HG03378 (cell line): ENCODE results near the gene GALNT4.
A peak's percentile ranks its signal among the peaks of the same experiment; 100 is the strongest.

Source experiments
- ATAC-seq: cut with Tn5 transposase; IDR thresholded peaks from one replicate; pipeline ENCODE4 v1.9.1; 2021; ENCODE audit warnings: mild to moderate bottlenecking, moderate library complexity; ENCODE audit not compliant: unreplicated experiment

The GALNT4 gene

DNA sequence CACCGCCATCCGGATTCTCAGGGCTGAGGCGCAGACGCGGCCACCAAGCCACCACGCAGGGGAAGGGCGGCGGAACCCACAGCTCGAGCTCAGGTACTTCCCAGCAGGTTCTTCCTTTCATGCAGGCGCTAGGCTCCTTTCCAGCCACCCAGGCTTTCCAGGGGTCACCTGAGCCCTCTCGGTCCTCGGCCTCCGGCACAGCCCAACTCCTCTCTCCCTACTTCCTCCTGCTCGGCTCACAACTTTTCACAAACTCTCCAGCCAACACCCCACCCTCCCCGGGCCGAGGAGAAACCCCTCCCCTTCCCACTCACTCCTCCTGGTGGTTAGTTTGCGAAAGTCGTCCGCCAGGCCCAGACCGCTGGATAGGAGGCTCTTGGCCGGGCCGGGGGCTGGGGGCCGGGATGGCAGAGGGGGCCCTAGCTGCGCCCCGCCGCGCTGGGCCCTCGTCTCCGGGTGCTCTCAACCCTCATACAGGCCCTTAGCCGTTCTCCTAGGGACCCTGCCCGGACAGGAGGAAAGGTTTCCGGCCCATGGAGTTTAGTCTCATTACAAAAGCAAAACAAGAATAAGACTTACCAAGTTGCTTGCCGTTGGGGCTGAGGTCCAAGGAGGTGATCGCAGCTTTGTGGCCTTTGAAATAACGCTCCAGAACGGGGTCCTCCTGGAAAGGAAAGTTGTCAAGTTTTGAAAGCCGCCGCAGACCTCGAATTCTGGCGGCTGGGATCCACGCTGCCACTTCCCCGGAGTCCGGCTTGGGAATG, at the start of gene GALNT4:
GALNT4 (minus strand) TSS at position 256 of the 764 bp plus-strand sequence; CDS start at position 9, 247 bp downstream.
- peak; percentile 73 for ATAC-seq

DNA sequence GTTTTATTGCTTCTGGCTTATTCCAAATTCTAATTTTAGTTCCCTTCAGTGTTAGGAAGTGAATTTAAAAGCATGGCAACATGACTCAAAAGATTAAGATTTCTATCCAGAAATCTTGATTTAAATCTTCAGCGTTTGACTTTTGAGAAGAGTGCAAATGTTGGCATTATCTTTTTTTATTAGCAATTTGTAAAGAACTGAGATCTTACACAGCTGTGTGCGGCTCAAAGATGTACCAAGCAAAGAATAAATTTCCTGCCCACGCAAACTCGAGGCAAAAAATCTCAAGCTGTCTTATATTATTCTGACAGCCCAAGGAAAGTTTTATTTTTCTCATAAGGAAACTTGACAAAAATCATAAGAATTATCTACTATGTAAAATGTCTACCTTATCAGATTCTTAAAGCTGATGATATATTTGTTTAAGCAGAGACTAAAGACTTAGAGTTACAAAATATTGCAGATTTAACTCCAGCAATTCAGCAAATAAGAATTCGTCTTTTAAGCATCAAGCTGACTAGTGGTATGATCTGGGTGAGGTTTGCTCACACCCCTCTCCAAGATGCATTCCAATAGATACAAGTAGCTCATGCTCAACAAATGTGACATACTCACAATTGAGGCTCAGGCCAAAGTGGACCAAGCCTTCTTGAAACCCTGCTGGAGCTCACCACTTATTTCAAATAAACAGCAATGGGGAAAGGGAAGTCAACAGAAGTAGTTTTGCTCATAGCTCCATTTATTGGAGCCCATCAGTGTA, 48.6 kb upstream of the GALNT4 start:
- ATAC-seq = no peak

DNA sequence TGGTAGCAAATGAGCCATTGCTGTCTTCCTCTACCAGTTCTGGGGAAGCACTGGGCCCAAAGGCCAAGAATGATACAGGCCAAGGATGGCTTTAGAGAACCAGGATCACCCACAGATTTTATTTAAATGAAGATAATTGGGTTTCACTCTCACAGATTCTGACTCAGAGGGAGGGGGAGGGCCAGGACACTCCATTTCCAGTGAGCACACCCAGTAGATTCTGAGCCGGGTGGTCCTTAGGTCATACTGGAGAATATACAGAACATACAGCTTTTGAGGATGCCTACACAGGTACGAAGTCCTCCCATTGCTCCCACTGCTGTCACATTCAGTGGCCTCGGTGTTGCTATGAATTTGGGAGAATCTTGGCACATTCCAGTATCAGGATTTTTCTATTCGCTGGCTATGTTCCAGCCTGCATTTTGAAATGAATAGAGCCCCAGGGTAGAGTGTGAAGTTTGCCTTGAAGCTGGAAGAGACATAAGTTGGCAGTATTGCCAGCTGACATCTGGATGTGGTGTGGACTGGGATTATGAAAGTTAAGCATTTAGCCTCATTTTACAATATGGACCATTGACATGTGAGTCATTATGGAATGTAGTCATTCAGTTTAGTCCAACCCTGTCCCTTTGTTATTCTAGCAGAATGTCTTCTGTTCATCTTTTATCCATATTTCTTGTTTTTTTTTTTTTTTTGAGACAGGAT, 47.0 kb upstream of the GALNT4 start:
- ATAC-seq = no peak

DNA sequence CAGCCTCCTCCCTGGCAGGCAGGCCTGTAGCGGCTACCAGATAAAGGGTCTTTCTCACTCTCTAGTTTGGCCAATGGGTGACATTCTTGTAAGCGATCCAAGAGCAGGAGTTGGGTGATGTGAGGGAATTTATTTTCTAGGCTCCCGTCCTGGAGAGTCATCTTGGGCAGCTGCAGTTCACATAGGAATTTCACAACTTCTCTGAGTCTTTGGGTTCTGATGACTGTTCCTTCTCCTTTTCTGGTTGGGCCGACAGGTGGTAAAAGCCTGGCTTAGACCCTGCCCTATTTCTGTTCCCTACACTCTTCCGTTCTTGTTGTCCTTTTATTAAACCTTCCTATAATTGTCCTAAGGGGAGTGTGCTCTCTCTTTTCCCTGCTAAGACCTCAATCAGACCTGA, 43.9 kb upstream of the GALNT4 start:
- no peak for ATAC-seq

DNA sequence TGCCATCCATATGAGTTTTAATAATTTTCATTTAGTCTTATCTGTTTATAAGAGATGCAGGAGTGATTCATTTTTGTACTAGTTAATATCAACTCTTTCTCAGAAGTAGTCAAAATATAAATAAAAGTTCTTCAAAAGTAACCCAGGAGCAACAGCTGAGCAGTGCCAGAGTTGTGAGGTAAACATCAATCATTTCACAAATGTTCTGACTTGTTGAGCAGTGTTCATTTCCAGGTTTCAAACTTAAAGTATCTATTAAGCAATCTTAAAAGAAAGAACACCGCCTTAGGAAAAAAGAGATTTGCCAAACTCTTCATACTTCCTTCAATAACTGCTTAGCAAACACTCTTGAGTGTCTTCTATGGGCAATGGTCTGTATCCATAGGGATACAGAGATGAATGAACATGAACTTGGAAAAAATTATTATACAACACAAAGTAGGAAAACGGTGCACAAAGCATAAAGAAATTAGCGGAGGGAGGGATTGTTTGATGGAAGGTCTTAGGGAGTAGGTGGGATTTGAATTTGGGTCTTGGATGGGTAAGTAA, 43.2 kb upstream of the GALNT4 start:
- no peak for ATAC-seq

DNA sequence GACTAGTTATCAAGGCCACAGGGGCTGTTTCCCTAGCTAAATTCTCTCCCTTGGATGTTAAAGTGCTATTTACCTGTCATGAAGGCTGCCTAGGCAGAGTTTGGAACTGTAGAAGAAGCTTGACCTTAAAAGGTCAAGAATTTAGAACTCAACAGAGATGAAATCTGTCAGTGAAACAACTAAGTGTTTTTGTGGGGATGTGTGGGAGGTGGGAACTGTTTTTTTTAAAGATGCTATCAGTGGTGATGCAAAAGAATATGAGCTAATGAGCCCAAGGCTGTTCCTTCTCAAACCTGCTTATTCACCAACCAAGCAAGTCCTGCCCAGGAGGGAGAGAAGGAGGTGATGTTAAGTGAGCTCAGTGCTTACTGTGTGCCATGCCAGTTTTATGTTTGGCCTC, 42.0 kb upstream of the GALNT4 start:
- ATAC-seq = peak; percentile 66

DNA sequence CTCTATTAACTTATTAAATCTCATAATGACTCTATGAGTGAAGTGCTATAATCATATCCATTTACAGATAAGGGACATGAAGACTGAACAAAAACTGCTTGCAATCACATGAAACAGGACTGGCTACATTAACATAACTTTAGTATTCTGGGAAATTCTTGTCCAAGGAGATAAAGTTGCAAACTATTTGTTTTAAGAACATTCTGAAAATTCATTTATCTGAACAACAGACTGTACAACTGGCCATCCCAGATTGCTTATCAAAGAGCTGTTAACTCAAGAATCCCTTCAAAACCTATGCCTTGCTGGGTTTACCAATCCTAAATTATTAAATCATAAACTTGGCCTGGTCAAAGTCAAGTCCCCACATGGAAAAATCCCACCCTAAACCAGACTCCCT, 40.4 kb upstream of the GALNT4 start:
- no peak for ATAC-seq

DNA sequence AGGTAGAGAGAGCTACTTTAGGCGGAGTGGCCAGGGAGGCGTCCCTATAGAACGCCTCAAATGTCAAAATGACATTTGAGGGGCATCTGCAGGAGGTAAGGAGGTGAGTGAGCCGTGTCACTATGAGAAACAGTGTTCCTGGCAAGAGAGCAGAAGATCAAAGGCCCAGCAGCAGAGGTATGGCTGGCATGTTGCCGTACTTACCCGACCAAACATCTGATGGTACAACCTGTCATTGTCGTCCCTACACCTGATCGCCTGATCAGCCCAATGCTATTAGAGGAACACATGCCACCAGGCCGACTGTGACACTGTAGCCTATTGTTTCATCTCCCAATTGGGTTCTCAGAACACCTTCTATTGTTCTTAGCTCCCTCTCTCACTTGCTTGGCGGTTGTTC, 35.2 kb upstream of the GALNT4 start:
- no peak for ATAC-seq

DNA sequence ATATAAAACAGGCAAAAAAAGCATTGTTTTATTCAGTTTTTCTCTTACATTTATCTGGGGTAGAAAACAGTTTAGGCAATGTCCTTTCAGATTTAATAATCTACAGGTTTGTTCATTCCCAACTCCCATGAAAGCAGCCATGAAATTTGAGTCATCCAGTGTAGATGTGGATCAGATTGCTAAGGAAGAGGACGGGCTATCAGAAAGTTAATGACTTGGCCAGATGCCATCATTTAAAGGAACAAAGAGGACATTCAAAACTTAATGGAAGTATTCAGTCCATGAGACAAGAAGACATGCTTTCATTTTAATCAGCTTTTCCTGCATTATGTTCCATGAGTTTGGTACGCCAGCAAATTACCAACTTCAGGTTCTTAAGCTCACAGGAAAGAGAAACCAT, 32.4 kb upstream of the GALNT4 start:
- ATAC-seq = no peak

DNA sequence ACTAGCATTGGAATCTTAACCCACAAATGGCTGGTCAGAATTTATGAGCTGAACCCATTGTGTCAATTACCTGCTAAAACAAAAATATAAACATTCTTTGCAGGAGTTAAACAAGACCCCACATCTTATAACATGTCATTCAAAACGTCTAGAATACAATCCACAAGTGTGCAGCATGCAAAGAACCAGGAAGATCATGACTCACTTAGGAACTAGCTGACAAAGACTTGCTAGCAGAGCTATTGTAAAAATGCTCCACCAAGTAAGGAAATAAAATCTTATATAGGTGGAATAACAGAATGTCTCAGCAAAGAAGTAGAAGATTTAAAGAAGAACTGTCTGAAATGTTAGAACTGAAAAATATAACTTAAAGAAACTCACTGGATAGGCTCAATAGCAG, 27.8 kb upstream of the GALNT4 start:
- no peak for ATAC-seq

DNA sequence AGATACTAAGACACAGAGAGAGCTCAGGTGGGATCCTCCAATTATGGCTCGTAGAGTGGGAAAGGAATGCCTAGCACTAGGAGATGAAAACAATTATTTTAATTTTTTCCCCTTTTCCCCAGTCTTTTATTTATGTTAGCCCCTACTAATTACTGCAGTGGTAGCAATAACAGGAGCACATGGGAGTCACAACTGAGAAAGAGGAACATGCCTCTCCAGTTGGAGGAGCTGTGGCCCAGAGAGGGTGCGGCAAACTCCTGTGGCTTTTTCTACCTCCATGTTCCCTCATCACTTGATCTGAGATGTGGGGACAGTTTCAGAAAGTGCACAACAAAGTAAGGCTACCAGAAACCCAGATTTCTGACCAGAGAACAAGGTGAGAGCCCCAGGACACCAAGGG, 27.2 kb upstream of the GALNT4 start:
- no peak for ATAC-seq

DNA sequence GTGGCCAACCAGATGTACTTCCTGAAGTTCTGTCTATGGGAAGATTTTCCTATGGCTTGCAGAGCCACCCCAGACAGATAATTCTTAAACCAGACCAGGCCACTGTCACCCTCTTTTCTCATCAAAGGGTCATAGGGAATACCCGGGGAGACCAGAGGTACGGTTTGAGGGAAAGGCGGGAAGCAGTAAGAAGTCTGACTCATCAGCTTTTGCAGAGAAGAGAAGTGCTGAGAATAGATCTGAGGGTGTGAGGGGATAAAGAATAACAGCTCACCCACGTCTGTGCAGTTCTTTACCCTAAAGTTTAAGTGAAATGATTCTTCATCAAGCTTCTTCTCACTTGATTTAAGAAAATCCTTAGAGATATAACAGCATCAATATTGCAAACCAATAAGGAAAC, 22.5 kb upstream of the GALNT4 start:
- no peak for ATAC-seq

DNA sequence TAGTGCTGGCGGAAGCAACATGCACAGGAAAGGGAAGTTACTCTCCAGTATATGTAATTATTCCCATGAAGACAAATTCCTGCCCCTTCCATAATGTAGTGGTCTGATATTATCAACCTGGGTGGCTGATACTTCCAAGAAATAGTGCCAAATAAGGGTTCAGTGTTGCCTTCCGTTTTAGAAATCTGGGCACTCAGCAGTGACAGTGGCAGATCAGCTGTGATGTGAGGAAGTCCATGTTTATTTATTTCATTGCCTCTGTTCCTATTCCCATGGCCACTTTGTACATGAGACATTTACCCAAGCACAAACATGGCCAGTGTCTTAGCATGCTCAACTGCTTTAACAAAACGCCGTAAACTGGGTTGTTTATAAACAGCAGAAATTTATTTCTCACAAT, 21.6 kb upstream of the GALNT4 start:
- no peak for ATAC-seq

DNA sequence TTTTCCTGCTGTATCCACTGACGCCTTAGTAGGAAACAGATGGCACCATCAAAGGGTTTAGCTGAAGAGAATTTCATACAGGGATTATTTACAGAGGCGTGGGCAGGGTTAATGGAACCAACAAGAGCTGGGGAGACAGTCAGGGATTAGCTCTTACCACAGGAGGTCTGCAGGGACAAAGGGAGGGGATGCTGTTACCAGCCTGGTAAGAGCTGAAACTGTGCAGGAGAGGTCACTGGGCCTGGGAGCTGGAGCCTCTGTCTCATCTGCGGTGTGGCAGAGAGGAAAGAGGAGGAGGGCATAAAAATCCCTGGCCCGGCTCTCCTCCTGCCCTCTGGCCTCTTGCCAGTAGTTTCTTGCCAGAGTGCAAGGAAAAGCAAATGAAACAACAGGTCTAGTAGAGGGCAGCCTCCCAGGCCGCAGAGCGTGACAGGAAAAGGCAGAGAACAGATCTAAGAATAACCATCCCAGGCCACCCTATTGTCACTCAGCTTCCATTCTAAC, 20.1 kb upstream of the GALNT4 start:
- no peak for ATAC-seq

DNA sequence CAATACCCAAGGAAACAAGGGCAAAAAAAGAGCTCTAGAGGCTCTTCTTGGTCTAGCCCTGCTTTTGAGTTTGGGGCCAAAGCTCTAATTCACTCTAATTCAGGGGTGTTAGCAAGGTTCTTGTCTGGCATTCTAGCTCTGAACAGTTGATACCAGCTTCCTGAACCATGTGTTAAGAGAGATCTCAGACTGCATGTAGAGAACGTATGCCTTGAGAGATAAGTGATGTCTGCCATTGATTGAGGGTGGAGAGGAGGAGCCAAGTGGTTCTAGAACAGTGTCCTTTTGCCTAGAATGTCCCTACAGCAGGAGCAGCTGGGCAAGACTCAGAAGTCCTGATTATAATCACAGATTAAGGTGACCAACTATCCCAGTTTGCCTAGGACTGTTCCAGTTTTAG, 19.4 kb upstream of the GALNT4 start:
- ATAC-seq = no peak

DNA sequence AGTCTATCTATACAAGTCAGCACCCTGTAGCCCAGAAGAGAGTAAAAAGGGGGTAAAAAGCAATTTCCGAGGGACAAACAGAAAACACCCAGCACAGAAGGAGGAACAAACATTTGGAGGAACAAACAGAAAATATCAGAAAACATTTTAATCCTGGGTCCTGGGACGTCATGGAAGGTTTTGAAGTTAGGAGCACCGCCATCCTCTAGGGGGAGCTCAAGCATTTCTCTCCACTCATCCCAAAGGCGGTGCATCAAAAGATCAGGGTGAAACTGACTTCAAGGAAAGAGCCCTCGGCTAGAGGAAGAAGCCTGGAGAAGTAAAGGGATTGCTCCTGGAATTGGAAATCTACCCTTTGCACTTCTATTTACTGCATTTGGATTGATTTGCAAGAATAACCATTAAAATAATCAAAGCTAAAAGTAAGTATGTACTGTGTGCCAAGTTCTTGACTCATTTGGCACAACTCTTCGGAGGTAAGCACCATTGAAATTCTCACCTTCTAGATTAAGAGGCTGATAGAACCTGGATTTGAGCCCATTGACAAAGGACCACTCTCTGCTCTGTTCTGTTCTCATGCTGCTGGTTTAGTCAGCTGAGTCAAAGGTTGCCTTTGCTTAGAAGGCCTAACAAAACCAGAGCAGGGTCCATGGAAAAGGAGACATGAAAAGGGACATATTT, 18.5 kb upstream of the GALNT4 start:
- peak; percentile 76 for ATAC-seq

DNA sequence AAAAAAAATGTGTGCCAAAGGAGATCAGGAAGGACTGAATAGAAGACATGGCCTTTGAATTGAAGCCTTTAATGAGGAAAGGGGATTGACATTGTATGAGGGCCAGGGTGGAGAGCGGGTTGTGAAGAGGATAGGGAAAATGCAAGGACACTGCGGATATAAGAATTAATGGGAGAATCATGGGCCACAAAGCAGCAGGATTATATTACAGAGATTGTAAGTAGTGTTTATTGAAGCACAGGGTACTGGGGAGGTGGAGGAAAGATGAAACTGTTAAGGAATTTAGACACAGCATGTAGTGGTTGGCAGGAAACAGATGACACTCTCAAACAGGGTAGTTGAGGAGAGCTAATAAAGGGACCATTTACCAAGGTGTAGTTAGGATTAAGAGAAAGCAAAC, 17.6 kb upstream of the GALNT4 start:
- no peak for ATAC-seq

DNA sequence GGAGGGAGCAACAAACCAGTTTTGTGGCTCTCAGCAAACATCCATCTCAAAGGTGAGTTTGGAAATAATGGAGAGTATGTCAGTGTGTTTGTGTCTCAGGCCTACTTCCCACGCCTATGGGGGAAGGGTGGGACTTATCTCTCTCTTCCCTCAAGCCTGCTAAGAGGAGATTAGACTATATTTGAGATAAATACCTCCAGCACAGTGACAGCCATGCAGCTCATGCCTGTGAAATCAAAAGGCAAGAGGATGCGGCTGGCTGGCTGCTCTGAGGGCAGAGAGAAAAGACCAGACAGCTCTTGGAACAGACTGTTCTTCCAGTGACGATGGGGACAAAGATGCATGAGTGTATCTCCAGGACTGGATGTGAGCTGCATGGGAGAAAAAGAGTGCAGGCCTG, 16.0 kb upstream of the GALNT4 start:
- ATAC-seq = no peak

DNA sequence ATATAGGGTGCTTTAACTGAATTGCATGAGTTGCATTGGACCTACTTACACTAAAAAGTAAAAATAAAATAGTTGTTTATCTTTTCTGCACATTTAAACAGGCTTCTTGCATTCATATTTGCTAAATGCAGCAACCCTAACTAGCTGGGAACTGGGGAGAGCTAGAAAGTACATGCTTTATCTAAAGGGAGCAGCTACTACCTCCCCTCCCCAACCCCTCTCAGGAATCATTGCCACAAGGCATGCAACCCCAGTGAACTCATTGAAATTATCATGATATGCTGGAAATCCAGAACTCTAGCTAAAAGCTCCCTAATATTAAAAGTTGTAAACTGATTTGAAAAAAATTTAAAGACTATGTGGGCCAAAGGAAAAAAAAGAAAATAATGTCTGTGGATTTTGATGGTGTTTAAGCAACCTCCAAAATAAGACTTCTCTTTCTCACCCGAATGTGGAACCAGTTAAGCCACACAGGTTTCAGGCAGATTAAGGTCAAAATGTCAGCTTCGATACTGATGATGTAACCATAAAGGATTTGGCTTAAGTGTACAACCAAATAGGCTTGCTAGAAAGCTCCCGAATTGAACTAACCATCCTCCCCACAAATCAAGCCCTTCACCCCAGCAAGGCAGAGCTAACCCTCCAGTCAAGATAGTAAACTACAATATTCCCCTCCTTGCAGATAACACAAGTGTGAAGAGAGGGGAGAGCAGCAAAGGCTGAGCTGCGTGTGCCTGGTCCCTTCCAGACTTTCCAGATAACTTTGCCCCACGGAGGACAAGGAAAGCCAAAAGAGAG, 15.0 kb upstream of the GALNT4 start:
- ATAC-seq = no peak

DNA sequence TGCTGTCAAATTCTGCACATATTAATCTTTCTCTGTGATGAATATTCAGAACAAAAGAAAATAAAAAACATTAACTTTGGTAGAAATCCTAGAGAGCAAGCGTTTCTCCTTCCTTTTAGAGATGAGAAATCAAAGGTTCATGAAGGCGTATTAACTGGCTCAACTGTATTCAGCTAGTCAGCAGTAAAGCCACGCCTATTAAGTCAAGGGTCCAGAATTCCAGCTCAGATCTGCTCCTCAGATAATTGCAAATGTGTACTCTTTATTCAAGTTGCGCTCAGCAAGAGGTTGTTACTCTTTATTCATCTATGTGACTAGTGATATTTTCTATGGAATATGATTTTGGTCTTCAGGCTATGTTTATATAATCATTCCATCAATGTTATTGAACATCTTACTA, 14.3 kb upstream of the GALNT4 start:
- ATAC-seq = no peak
